Right lobe of liver (tissue), 6 donors: ENCODE results near the gene STPG2. TPM values are rescaled to one million over a fixed set of nuclear protein-coding genes. Genes with fewer than 3 reads are reported as not detected.
"Not testable (repeated sequence)": the region's sequence is repeated elsewhere in the genome, so short reads cannot be mapped to it uniquely, and the experiment has no call there.

Source experiments
- ATAC-seq, 4 donors: fragments of 200-7000 bp; cut with Tn5 transposase; one replicate each; pipeline ENCODE4 v1.9.1; 2020; ENCODE audit warnings: mild to moderate bottlenecking in 4 of 4, moderate library complexity in 4 of 4
- DNase-seq, 3 donors: peaks; one replicate each; pipeline ENCODE4 v3.0.0-alpha.2; 2020
- H3K27ac ChIP-seq, 3 donors: fragments of 200-600 bp; one replicate each; pipeline ENCODE4 v1.8.0; 2022
- H3K27me3 ChIP-seq, 2 donors: fragments of 200-600 bp; one replicate each; pipeline ENCODE4 v1.8.0; 2022
- H3K36me3 ChIP-seq, 4 donors: fragments of 200-600 bp; sonication (generic) in 1 of 4; one replicate each; pipeline versions ENCODE4 v1.5.1 to v1.8.0; 2017 to 2022; ENCODE audit warnings: control low read depth in 1 of 4
- H3K4me1 ChIP-seq, 4 donors: fragments of 200-600 bp; sonication (generic) in 1 of 4; one replicate each; pipeline versions ENCODE4 v1.5.1 to v1.8.0; 2017 to 2022; ENCODE audit warnings: control low read depth in 1 of 4
- H3K4me3 ChIP-seq, 3 donors: fragments of 200-600 bp; one replicate each; pipeline ENCODE4 v1.8.0; 2022
- H3K9me3 ChIP-seq, 4 donors: fragments of 200-600 bp; sonication (generic) in 1 of 4; one replicate each; pipeline versions ENCODE4 v1.5.1 to v1.8.0; 2017 to 2022; ENCODE audit warnings: control low read depth in 1 of 4
- CTCF ChIP-seq, 4 donors: fragments of 200-600 bp in 3 of 4; fragments of 450-650 bp in 1 of 4; IDR thresholded peaks; one replicate each; pipeline versions ENCODE4 v1.5.1 to v1.8.0; 2016 to 2022; ENCODE audit warnings: antibody characterized with exemption in 4 of 4, mild to moderate bottlenecking in 2 of 4
- POLR2A ChIP-seq: fragments of 450-650 bp; IDR thresholded peaks from one replicate; pipeline ENCODE4 v1.6.1; 2017; ENCODE audit warnings: antibody characterized with exemption, mild to moderate bottlenecking
- WGBS: methylation state at CpG from one replicate; pipeline ENCODE4 v1.1.6; 2018; ENCODE audit warnings: low coverage, low lambda C conversion rate; ENCODE audit not compliant: insufficient coverage; ENCODE audit errors: missing lambda C conversion rate; 5-methylcytosine and 5-hydroxymethylcytosine counted together
- intact Hi-C, 2 donors: fragments of 100-400 bp; cut with DNase I; formaldehyde crosslinking; loops; one replicate each; pipeline versions ENCODE4 v1.11.2 to v1.14.1; 2022
- total RNA-seq, 6 experiments: library from RNA; depleted of rRNA in 2 of 6; stranded (reverse); fragments of >200 nt in 2 of 6; fragmentation: NEBNext Ultra II Directional in 3 of 6; extraction: Animal tissue kit (Norgen Biotek cat#: 25700) in 3 of 6; gene quantifications; one replicate each; pipeline versions ENCODE4 v1.1.0 to v1.2.4, GENCODE V29; 2016 to 2023
- donor health status: DM: no; HTN: yes; CAD: no.
- donor health status: DM: no; HTN: no; CAD: no.
- donor health status: DM: no; HTN: no; CAD: no.
- donor health status: DM: no; HTN: yes; CAD: no.
- donor health status: DM: no; HTN: yes; CAD: no.

The STPG2 gene
- total RNA-seq, 6 experiments from 2014 or later: 0.25 to 0.46 (median 0.40) TPM; not detected in 2

DNA sequence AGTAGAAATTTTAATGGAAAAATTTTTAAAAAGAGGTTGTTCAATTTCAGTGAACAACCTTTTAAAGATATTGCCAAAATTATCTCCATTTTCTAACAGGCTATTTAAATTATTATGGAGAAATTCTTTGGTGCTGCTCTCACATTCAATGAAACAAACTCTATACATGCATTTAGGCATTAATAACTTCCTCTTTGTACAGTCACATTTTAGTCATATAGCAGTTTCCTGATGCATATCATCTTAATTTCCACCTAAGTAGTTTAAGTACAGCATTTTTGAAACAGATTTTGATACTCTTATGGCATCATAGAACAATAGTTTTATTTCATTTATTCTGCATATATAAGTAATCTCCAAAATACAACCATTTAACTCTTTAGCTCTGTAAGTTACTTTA lies 500.1 kb downstream of the STPG2 start:
- DNase-seq: no peak
- no peaks in the 10 kb centered on the region for H3K9me3 ChIP-seq
- H3K27ac ChIP-seq: no peak overlapping the region
- H3K36me3 ChIP-seq: no peaks in the 10 kb centered on the region
- H3K27me3 ChIP-seq: no peaks in the 10 kb centered on the region
- TF ChIP-seq CTCF (IDR thresholded peaks at IDR 0.05) (no peak), POLR2A (no peak)
- intact Hi-C loops: no loop called here
- no peaks in the 10 kb centered on the region for H3K4me1 ChIP-seq
- no peak for ATAC-seq
- H3K4me3 ChIP-seq: no peak overlapping the region

GRCh38 chr4:97639961-97640360 lies 503.3 kb downstream of the STPG2 start:
- ATAC-seq: no peak

GRCh38 chr4:97633831-97634230 lies 509.4 kb downstream of the STPG2 start:
- H3K9me3 ChIP-seq, intact Hi-C loops, H3K4me3 ChIP-seq, H3K27ac ChIP-seq, H3K4me1 ChIP-seq, H3K27me3 ChIP-seq, H3K36me3 ChIP-seq, DNase-seq, ATAC-seq: not testable (repeated sequence)
- 40% methylated on average over 3 of the region's 8 CpGs for WGBS

More at GRCh38 chr4:97639961-97640360, 503.3 kb downstream of the STPG2 start:
- no peak overlapping the region for H3K4me3 ChIP-seq
- no peak for TF ChIP-seq POLR2A
- no peak for TF ChIP-seq CTCF (IDR thresholded peaks at IDR 0.05)
- intact Hi-C loops: no loop called here
- 80% methylated on average over 1 of the region's 1 CpG for WGBS
- H3K27me3 ChIP-seq: no peaks in the 10 kb centered on the region
- H3K9me3 ChIP-seq: no peaks in the 10 kb centered on the region
- no peaks in the 10 kb centered on the region for H3K36me3 ChIP-seq
- no peaks in the 10 kb centered on the region for H3K4me1 ChIP-seq
- H3K27ac ChIP-seq: no peak overlapping the region
- no peak for DNase-seq

DNA sequence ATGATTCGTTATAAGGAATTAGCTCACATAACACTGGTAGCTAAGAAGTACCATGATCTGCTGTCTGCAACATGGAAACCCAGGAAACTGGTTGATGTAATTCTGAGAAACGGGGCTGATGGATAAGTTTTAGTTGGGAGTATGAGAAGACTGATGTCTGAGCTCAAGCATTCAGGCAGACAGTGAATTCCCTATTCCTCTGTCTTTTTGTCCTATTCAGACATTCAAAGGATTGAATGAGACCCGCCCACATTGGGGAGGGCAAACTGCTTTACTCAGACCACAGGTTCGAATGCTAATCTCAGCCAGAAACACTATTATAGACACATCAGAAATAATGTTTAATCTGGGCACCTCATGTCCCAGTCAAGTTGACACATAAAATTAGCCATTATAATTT lies 515.5 kb downstream of the STPG2 start:
- Histone ChIP-seq H3K9me3 (no peaks in the 10 kb centered on the region), H3K27ac (no peak overlapping the region), H3K27me3 (no peaks in the 10 kb centered on the region), H3K4me1 (no peaks in the 10 kb centered on the region), H3K36me3 (no peaks in the 10 kb centered on the region), H3K4me3 (no peak overlapping the region)
- intact Hi-C loops: no loop called here
- 56% methylated on average over 4 of the region's 4 CpGs for WGBS
- ATAC-seq (no peak), DNase-seq (no peak)
- no peak for TF ChIP-seq CTCF (IDR thresholded peaks at IDR 0.05)
- TF ChIP-seq POLR2A: no peak

DNA sequence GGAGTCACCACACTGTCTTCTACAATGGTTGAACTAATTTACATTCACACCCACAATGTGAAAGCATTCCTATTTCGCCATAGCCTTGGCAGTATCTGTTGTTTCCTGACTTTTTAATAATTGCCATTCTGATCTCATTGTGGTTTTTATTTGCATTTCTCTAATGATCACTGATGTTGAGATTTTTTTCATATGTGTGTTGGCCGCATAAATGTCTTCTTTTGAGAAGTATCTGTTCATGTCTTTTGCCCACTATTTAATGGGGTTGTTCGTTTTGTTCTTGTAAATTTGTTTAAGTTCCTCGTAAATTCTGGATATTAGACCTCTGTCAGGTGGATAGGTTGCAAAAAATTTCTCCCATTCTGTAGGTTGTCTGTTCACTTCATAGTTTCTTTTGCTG lies 519.1 kb downstream of the STPG2 start:
- WGBS: 73% methylated on average over 4 of the region's 4 CpGs
- no peak for ATAC-seq
- Histone ChIP-seq H3K27me3 (no peaks in the 10 kb centered on the region), H3K4me3 (no peak overlapping the region), H3K27ac (no peak overlapping the region), H3K9me3 (no peaks in the 10 kb centered on the region), H3K4me1 (no peaks in the 10 kb centered on the region), H3K36me3 (no peaks in the 10 kb centered on the region)
- intact Hi-C loops: no loop called here
- no peak for DNase-seq
- no peak for TF ChIP-seq CTCF (IDR thresholded peaks at IDR 0.05)
- TF ChIP-seq POLR2A: no peak
